Measurements from ENCODE around the gene REPS1.
"Not testable (repeated sequence)": the region's sequence is repeated elsewhere in the genome, so short reads cannot be mapped to it uniquely, and the experiment has no call there.

The REPS1 gene

DNA sequence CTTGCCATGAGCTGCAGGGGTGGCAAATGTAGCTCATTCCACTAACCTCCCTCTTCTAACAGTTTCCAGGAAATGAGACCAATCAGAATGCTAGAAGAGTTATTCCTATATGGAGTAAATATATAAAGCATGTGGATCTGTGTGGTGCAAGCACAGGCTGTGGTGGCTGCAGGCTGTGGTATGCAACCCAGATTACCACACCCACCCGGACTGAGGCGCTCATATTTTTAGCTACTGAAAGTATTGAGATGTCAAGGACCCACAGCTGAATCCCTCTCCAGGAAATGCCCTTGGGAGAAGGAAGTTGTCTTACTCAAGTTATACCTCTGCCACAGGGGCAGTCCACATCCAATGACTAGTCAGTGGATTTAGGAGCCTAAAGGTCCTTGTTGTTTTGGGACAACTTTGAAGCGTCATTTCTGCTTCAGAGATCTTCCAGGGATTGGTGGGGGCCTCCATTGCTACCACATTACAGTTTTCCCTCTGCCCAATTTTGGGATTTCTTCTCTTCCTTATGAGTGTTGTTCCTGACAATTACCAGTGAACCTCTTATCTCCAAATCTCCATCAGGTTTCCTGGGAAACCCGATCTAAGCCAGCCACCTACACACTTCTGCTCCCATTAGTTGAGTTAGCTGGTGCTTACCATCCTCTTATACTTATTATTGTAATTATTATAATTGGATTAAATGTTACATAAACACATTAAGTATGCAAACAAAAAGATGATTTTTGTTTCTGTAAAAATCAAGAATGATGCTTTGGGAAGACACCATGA lies 12.1 kb upstream of the REPS1 start:
- no peak overlapping the region for H3K4me3 ChIP-seq (ENCODE audit: low read depth in 1 of 2, low read length in 1 of 2)
- H3K27me3 ChIP-seq = no peaks in the 10 kb centered on the region
- no peak overlapping the region for H3K27ac ChIP-seq
- no peaks in the 10 kb centered on the region for H3K9me3 ChIP-seq
- H3K4me1 ChIP-seq (ENCODE audit: control insufficient read depth in 1 of 2, insufficient read depth in 1 of 2, low read depth in 1 of 2, low read length in 1 of 2) = peaks cover 0 to 3% of the 10 kb centered on the region in 2 experiments
- H3K36me3 ChIP-seq = no peaks in the 10 kb centered on the region
- TF ChIP-seq, protein P1, sequence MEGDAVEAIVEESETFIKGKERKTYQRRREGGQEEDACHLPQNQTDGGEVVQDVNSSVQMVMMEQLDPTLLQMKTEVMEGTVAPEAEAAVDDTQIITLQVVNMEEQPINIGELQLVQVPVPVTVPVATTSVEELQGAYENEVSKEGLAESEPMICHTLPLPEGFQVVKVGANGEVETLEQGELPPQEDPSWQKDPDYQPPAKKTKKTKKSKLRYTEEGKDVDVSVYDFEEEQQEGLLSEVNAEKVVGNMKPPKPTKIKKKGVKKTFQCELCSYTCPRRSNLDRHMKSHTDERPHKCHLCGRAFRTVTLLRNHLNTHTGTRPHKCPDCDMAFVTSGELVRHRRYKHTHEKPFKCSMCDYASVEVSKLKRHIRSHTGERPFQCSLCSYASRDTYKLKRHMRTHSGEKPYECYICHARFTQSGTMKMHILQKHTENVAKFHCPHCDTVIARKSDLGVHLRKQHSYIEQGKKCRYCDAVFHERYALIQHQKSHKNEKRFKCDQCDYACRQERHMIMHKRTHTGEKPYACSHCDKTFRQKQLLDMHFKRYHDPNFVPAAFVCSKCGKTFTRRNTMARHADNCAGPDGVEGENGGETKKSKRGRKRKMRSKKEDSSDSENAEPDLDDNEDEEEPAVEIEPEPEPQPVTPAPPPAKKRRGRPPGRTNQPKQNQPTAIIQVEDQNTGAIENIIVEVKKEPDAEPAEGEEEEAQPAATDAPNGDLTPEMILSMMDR (IDR thresholded peaks at IDR 0.05) = no peak

DNA sequence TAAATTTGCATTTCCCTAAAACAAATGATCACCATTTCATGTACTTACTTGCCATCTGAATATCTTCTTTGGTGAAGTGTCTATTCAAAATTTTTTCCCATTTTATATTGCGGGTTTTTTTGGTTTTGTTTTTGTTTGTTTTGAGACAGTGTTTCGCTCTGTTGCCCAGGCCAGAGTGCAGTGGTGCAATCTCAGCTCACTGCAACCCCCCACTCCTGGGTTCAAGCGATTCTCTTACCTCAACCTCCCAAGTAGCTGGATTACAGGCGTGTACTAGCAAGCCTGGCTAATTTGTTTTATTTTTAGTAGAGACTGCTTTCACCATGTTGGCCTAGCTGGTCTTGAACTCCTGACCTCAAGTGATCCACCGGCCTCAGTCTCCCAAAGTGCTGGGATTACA lies 9.1 kb upstream of the REPS1 start:
- no peaks in the 10 kb centered on the region for H3K9me3 ChIP-seq
- no peak overlapping the region for H3K4me3 ChIP-seq (ENCODE audit: low read depth in 1 of 2, low read length in 1 of 2)
- TF ChIP-seq, protein P1 (IDR thresholded peaks at IDR 0.05) = no peak
- no peak overlapping the region for H3K27ac ChIP-seq
- peaks cover 0 to 3% of the 10 kb centered on the region in 2 experiments for H3K4me1 ChIP-seq (ENCODE audit: control insufficient read depth in 1 of 2, insufficient read depth in 1 of 2, low read depth in 1 of 2, low read length in 1 of 2)
- no peaks in the 10 kb centered on the region for H3K27me3 ChIP-seq
- no peaks in the 10 kb centered on the region for H3K36me3 ChIP-seq

DNA sequence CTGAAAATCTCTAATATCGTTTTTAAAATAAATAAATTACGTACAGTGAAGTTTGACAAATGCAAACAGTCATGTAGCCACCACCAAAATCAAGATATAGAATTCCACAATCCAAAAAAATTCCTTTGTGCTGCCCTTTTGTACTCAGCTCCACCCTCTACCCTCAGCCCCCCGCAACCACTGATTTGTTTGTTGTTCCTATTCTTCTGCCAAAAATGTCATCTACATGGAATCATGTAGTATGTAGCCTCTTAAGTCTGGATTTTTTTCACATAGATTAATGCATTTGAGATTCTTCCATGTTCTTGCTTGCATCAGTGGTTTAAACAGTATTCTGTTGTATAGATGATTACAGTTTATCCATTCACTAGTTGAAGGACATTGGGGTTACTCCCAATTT lies 8.5 kb upstream of the REPS1 start:
- no peaks in the 10 kb centered on the region for H3K27me3 ChIP-seq
- TF ChIP-seq, protein P1 (IDR thresholded peaks at IDR 0.05) = no peak
- no peak overlapping the region for H3K4me3 ChIP-seq (ENCODE audit: low read depth in 1 of 2, low read length in 1 of 2)
- no peaks in the 10 kb centered on the region for H3K9me3 ChIP-seq
- H3K27ac ChIP-seq = no peak overlapping the region
- H3K36me3 ChIP-seq = no peaks in the 10 kb centered on the region
- peaks cover 0 to 3% of the 10 kb centered on the region in 2 experiments for H3K4me1 ChIP-seq (ENCODE audit: control insufficient read depth in 1 of 2, insufficient read depth in 1 of 2, low read depth in 1 of 2, low read length in 1 of 2)

DNA sequence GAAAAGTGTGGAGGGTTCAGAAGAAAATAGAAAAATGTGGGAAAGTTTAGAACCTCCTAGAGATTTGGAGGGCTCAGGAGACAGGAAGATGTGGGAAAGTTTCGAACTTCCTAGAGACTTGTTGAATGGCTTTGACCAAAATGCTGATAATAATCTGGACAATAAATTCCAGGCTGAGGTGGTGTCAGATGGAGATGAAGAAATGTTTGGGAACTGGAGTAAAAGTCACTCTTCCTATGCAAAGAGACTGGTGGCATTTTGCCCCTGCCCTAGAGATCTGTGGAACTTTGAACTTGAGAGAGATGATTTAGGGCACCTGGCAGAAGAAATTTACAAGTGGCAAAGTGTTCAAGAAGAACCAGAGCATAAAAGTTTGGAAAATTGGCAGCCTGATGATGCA lies 5.4 kb upstream of the REPS1 start:
- not testable (repeated sequence) for H3K36me3 ChIP-seq

DNA sequence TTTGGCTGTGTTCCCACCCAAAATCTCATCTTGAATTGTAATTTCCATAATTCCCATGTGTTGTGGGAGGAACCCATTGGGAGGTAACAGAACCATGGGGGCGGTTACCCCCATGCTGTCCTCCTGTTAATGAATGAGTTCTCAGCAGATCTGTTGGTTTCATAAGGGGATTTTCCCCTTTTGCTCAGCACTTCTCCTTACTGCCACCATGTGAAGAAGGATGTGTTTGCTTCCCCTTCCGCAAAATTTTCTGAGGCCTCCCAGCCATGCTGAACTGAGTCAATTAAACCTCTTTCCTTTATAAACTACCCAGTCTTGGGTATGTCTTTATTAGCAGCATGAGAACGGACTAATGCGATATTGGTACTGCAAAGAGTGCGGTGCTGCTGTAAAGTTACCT lies 4.9 kb upstream of the REPS1 start:
- H3K4me1 ChIP-seq (ENCODE audit: control insufficient read depth in 1 of 2, insufficient read depth in 1 of 2, low read depth in 1 of 2, low read length in 1 of 2) = not testable (repeated sequence)

More for the DNA sequence above, 5.4 kb upstream of the REPS1 start:
- H3K9me3 ChIP-seq; H3K4me1 ChIP-seq (ENCODE audit: control insufficient read depth in 1 of 2, insufficient read depth in 1 of 2, low read depth in 1 of 2, low read length in 1 of 2); H3K27me3 ChIP-seq; H3K4me3 ChIP-seq (ENCODE audit: low read depth in 1 of 2, low read length in 1 of 2); H3K27ac ChIP-seq: not testable (repeated sequence)

DNA sequence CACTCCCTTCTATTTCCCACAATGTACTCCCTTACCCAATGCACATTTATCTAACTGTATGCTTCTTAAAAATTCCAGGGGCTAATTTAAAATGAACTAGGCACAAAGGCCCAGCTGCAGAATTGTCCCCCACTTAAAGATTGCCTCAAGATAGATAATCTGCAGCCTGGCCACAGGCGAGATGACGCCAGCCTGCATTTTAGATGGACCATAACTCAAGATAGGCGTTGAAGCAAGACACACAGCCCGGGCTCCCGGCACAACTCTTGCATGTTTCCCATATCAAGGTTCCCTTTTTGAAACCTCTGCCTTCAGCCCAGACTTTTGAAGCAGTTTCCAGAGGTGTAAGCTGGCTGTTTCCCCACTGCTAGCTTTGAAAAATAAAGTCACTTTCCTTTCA lies 3.2 kb upstream of the REPS1 start:
- TF ChIP-seq, protein P1 (IDR thresholded peaks at IDR 0.05) = no peak
- Histone ChIP-seq H3K4me1 (ENCODE audit: control insufficient read depth in 1 of 2, insufficient read depth in 1 of 2, low read depth in 1 of 2, low read length in 1 of 2) (peaks cover 14 to 18% of the 10 kb centered on the region in 2 experiments), H3K27ac (no peak overlapping the region)

More for the DNA sequence above, 4.9 kb upstream of the REPS1 start:
- H3K27ac ChIP-seq; H3K27me3 ChIP-seq; H3K4me3 ChIP-seq (ENCODE audit: low read depth in 1 of 2, low read length in 1 of 2); H3K36me3 ChIP-seq; H3K9me3 ChIP-seq: not testable (repeated sequence)

More for the DNA sequence above, 3.2 kb upstream of the REPS1 start:
- Histone ChIP-seq H3K4me3 (ENCODE audit: low read depth in 1 of 2, low read length in 1 of 2) (no peak overlapping the region), H3K36me3 (no peaks in the 10 kb centered on the region), H3K9me3 (no peaks in the 10 kb centered on the region), H3K27me3 (no peaks in the 10 kb centered on the region)
